Uterus (tissue), 2 donors: Measurements from ENCODE around the gene SSBP3.

Experiments
- POLR2A ChIP-seq, 2 donors: fragments of 450-650 bp; IDR thresholded peaks; one replicate each; pipeline ENCODE4 v1.6.1; 2016; ENCODE audit warnings: antibody characterized with exemption in 2 of 2, mild to moderate bottlenecking in 1 of 2, moderate library complexity in 1 of 2
- TF ChIP-seq, protein P1 (sequence below), 4 experiments: fragments of 200-600 bp in 2 of 4; fragments of 450-650 bp in 2 of 4; sonication (generic) in 2 of 4; IDR thresholded peaks; one replicate each; pipeline ENCODE4 v1.5.1; 2016 to 2019; ENCODE audit warnings: antibody characterized with exemption in 4 of 4, mild to moderate bottlenecking in 2 of 4, moderate library complexity in 1 of 4

DNA sequence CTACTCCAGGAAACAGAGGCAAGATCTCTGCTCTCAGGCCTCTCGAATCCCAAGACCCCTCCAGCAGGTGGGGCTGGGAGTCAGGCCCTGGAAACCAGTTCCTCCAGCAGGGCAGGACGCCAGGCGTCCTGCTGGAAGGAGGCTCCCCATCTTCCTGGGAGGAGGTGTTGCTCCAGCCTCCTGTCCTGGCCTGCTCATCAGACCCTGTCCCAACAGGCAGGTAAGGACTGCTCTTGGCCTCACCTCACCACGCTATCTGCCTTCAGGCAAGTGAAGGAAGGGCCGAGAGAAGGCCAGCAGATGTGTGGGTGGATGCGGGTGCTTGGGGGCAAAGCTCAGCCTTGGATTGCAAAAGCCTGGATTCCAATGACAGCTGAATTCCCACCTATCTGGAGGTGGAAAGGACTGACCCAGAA, 82.9 kb downstream of the SSBP3 start:
- TF ChIP-seq, protein P1, sequence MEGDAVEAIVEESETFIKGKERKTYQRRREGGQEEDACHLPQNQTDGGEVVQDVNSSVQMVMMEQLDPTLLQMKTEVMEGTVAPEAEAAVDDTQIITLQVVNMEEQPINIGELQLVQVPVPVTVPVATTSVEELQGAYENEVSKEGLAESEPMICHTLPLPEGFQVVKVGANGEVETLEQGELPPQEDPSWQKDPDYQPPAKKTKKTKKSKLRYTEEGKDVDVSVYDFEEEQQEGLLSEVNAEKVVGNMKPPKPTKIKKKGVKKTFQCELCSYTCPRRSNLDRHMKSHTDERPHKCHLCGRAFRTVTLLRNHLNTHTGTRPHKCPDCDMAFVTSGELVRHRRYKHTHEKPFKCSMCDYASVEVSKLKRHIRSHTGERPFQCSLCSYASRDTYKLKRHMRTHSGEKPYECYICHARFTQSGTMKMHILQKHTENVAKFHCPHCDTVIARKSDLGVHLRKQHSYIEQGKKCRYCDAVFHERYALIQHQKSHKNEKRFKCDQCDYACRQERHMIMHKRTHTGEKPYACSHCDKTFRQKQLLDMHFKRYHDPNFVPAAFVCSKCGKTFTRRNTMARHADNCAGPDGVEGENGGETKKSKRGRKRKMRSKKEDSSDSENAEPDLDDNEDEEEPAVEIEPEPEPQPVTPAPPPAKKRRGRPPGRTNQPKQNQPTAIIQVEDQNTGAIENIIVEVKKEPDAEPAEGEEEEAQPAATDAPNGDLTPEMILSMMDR (IDR thresholded peaks at IDR 0.05): peak in 1 of 4 experiments; percentile 11
- TF ChIP-seq POLR2A (IDR thresholded peaks at IDR 0.05): no peak
